HEK293 (cell line): Measurements from ENCODE around the gene CDK14.
A peak's percentile ranks its signal among the peaks of the same experiment; 100 is the strongest.
"Not testable (repeated sequence)": the region's sequence is repeated elsewhere in the genome, so short reads cannot be mapped to it uniquely, and the experiment has no call there.

Experiments
- CTCF ChIA-PET: fragments of 350-600 bp; formaldehyde crosslinking; extraction: SDS; loops from one replicate; lab custom pipeline; 2021; ENCODE audit warnings: antibody characterized with exemption; lab: Yijun Ruan, JAX
- POLR2A ChIA-PET: fragments of 300-600 bp; formaldehyde crosslinking; extraction: SDS; loops from one replicate; lab custom pipeline; 2020; ENCODE audit warnings: antibody characterized with exemption, inconsistent platforms; lab: Yijun Ruan, JAX
- H3K27ac ChIP-seq: fragments of 200-500 bp; sonication (Bioruptor generic); 2 replicates; pipeline ENCODE4 v1.5.1; 2014; ENCODE audit warnings: low read depth, low read length, control low read depth, inconsistent platforms; ENCODE audit errors: extremely low read depth
- H3K36me3 ChIP-seq, 2 experiments: fragments of 200-500 bp in 1 of 2; sonication (Bioruptor generic) in 1 of 2; 1 replicate in 1 of 2; 2 replicates in 1 of 2; pipeline ENCODE4 v1.5.1; 2014 to 2017; ENCODE audit warnings: inconsistent platforms in 2 of 2, low read length in 2 of 2; ENCODE audit not compliant: control insufficient read depth in 2 of 2, insufficient read depth in 1 of 2
- H3K4me1 ChIP-seq: fragments of 200-500 bp; sonication (Bioruptor generic); 2 replicates; pipeline ENCODE4 v1.5.1; 2014; ENCODE audit warnings: mild to moderate bottlenecking, low read length, inconsistent platforms; ENCODE audit not compliant: control insufficient read depth, insufficient read depth
- H3K4me3 ChIP-seq: 2 replicates; pipeline ENCODE4 v1.5.1; 2011; ENCODE audit warnings: low read depth, mild to moderate bottlenecking, control low read depth, low read length, moderate library complexity
- H3K9me3 ChIP-seq: fragments of 200-500 bp; sonication (Bioruptor generic); 2 replicates; pipeline ENCODE4 v1.5.1; 2014; ENCODE audit warnings: low read depth, low read length, inconsistent platforms; ENCODE audit not compliant: control insufficient read depth, insufficient read depth
- KLF10 ChIP-seq: fragments of 450-650 bp; IDR thresholded peaks from 2 replicates; pipeline ENCODE4 v1.5.1; 2018; ENCODE audit warnings: missing biosample characterization, mild to moderate bottlenecking, missing genetic modification characterization
- MEIS1 ChIP-seq: sonication (generic); formaldehyde crosslinking; IDR thresholded peaks from 2 replicates; pipeline ENCODE4 v1.8.1; 2022; ENCODE audit warnings: missing genetic modification reagents, mild to moderate bottlenecking, borderline replicate concordance
- RBAK ChIP-seq: fragments of 450-650 bp; formaldehyde crosslinking; IDR thresholded peaks from 2 replicates; pipeline ENCODE4 v1.5.1; 2016; ENCODE audit warnings: missing biosample characterization, missing genetic modification characterization
- SCRT1 ChIP-seq: fragments of 450-650 bp; formaldehyde crosslinking; IDR thresholded peaks from 2 replicates; pipeline ENCODE4 v1.5.1; 2016; ENCODE audit warnings: missing biosample characterization, missing genetic modification characterization, borderline replicate concordance
- ZBTB21 ChIP-seq: fragments of 450-650 bp; formaldehyde crosslinking; IDR thresholded peaks from 2 replicates; pipeline ENCODE4 v1.5.1; 2017; ENCODE audit warnings: missing biosample characterization, missing genetic modification characterization
- ZIC2 ChIP-seq: fragments of 450-650 bp; formaldehyde crosslinking; IDR thresholded peaks from 2 replicates; pipeline ENCODE4 v1.5.1; 2016; ENCODE audit warnings: missing biosample characterization, missing genetic modification characterization
- ZNF16 ChIP-seq: fragments of 450-650 bp; formaldehyde crosslinking; IDR thresholded peaks from 2 replicates; pipeline ENCODE4 v1.5.1; 2016; ENCODE audit warnings: low read depth, missing biosample characterization, missing genetic modification characterization
- ZNF19 ChIP-seq: fragments of 450-650 bp; formaldehyde crosslinking; IDR thresholded peaks from 2 replicates; pipeline ENCODE4; 2016; ENCODE audit warnings: missing biosample characterization, missing genetic modification characterization, low read depth
- ZNF274 ChIP-seq, 2 experiments: fragments of 200-500 bp in 1 of 2; fragments of 450-650 bp in 1 of 2; sonication (Bioruptor generic) in 1 of 2; formaldehyde crosslinking in 1 of 2; IDR thresholded peaks; 2 replicates each; pipeline versions ENCODE4 v1.5.1 to v1.6.1; 2014 to 2016; ENCODE audit warnings: borderline replicate concordance in 1 of 2, inconsistent platforms in 1 of 2, low read length in 1 of 2, missing biosample characterization in 1 of 2, missing genetic modification characterization in 1 of 2
- ZNF404 ChIP-seq: fragments of 450-650 bp; formaldehyde crosslinking; IDR thresholded peaks from 2 replicates; pipeline ENCODE4 v1.5.1; 2017; ENCODE audit warnings: missing biosample characterization, missing genetic modification characterization
- ZNF544 ChIP-seq: fragments of 450-650 bp; formaldehyde crosslinking; IDR thresholded peaks from 2 replicates; pipeline ENCODE4 v1.5.0; 2017; ENCODE audit warnings: missing biosample characterization, missing genetic modification characterization
- ZNF549 ChIP-seq: fragments of 450-650 bp; IDR thresholded peaks from 2 replicates; pipeline ENCODE4 v1.5.1; 2018; ENCODE audit warnings: missing biosample characterization, missing genetic modification characterization, mild to moderate bottlenecking, inconsistent platforms, moderate library complexity
- ZNF560 ChIP-seq: fragments of 450-650 bp; formaldehyde crosslinking; IDR thresholded peaks from 2 replicates; pipeline ENCODE4 v1.5.1; 2017; ENCODE audit warnings: missing biosample characterization, missing genetic modification characterization, borderline replicate concordance
- ZNF701 ChIP-seq: fragments of 450-650 bp; formaldehyde crosslinking; IDR thresholded peaks from 2 replicates; pipeline ENCODE4 v1.5.1; 2016; ENCODE audit warnings: missing biosample characterization, missing genetic modification characterization
- TF ChIP-seq, protein P1 (sequence below): fragments of 450-650 bp; formaldehyde crosslinking; IDR thresholded peaks from 2 replicates; pipeline ENCODE4 v1.5.1; 2016; ENCODE audit warnings: missing biosample characterization, missing genetic modification characterization
- TF ChIP-seq, protein P2 (sequence below): fragments of 450-650 bp; formaldehyde crosslinking; IDR thresholded peaks from 2 replicates; pipeline ENCODE4 v1.5.1; 2017; ENCODE audit warnings: missing biosample characterization, missing genetic modification characterization
- TF ChIP-seq, protein P3 (sequence below): fragments of 450-650 bp; formaldehyde crosslinking; IDR thresholded peaks from 2 replicates; pipeline ENCODE4 v1.5.1; 2017; ENCODE audit warnings: missing biosample characterization, mild to moderate bottlenecking, missing genetic modification characterization, moderate library complexity
- TF ChIP-seq, protein P4 (sequence below): fragments of 450-650 bp; formaldehyde crosslinking; IDR thresholded peaks from 2 replicates; pipeline ENCODE4 v1.5.1; 2016; ENCODE audit warnings: missing biosample characterization, missing genetic modification characterization, borderline replicate concordance
- TF ChIP-seq, protein P5 (sequence below): fragments of 450-650 bp; formaldehyde crosslinking; IDR thresholded peaks from 2 replicates; pipeline ENCODE4 v1.5.1; 2016; ENCODE audit warnings: missing biosample characterization, missing genetic modification characterization
- TF ChIP-seq, protein P6 (sequence below): fragments of 450-650 bp; formaldehyde crosslinking; optimal IDR thresholded peaks from 2 replicates; pipeline ENCODE3; 2016; ENCODE audit warnings: missing biosample characterization, mild to moderate bottlenecking, missing genetic modification characterization

The CDK14 gene

DNA sequence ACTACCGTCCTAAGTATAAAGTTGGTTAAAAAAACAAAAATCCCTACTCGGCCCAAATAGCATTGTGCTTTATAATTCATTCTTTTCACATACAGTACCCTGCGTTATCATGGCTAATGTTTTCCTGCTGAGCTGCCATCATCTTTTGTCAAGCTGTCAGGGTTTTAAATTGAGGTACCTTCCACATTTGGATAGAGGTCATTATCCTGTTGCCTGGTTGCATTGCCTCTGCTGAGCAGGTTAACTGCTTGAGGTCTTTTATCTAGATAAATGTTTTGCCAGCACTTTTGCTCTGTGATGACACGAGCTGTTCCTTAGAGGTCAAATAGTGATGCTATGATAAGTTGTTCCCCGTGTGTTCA, 573.7 kb downstream of the CDK14 start:
- TF ChIP-seq, protein P1, sequence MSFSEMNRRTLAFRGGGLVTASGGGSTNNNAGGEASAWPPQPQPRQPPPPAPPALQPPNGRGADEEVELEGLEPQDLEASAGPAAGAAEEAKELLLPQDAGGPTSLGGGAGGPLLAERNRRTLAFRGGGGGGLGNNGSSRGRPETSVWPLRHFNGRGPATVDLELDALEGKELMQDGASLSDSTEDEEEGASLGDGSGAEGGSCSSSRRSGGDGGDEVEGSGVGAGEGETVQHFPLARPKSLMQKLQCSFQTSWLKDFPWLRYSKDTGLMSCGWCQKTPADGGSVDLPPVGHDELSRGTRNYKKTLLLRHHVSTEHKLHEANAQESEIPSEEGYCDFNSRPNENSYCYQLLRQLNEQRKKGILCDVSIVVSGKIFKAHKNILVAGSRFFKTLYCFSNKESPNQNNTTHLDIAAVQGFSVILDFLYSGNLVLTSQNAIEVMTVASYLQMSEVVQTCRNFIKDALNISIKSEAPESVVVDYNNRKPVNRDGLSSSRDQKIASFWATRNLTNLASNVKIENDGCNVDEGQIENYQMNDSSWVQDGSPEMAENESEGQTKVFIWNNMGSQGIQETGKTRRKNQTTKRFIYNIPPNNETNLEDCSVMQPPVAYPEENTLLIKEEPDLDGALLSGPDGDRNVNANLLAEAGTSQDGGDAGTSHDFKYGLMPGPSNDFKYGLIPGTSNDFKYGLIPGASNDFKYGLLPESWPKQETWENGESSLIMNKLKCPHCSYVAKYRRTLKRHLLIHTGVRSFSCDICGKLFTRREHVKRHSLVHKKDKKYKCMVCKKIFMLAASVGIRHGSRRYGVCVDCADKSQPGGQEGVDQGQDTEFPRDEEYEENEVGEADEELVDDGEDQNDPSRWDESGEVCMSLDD, result no peak
- TF ChIP-seq RBAK (no peak), ZNF544 (no peak), KLF10 (no peak), SCRT1 (tag by site-specific recombination) (no peak), ZNF404 (no peak), ZIC2 (tag by site-specific recombination) (0 out of 2 replicates have a peak, but pooled peaks have one; percentile 17), ZNF560 (tag by site-specific recombination) (no peak)
- TF ChIP-seq, protein P2, sequence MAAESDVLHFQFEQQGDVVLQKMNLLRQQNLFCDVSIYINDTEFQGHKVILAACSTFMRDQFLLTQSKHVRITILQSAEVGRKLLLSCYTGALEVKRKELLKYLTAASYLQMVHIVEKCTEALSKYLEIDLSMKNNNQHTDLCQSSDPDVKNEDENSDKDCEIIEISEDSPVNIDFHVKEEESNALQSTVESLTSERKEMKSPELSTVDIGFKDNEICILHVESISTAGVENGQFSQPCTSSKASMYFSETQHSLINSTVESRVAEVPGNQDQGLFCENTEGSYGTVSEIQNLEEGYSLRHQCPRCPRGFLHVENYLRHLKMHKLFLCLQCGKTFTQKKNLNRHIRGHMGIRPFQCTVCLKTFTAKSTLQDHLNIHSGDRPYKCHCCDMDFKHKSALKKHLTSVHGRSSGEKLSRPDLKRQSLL (tag by site-specific recombination), result no peak
- Histone ChIP-seq H3K4me1 (no peaks in the 10 kb centered on the region), H3K4me3 (no peak overlapping the region), H3K9me3 (no peaks in the 10 kb centered on the region), H3K36me3 (no peaks in the 10 kb centered on the region), H3K27ac (no peak overlapping the region)
- ChIA-PET CTCF (no interaction called here), POLR2A (no interaction called here)

DNA sequence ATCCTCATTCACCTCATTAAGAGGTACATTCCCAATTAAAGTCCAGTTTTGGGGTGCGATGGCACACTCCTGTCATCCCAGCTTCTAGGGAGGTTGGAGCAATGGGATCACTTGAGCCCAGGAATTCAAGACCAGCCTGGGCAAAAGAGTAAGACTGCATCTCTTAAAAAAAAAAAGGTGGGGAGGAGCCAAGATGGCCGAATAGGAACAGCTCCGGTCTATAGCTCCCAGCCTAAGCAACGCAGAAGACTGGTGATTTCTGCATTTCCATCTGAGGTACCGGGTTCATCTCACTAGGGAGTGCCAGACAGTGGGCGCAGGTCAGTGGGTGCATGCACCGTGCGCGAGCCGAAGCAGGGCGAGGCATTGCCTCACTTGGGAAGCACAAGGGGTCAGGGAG, 577.1 kb downstream of the CDK14 start:
- H3K9me3 ChIP-seq, H3K27ac ChIP-seq, H3K36me3 ChIP-seq, H3K4me3 ChIP-seq, CTCF ChIA-PET, H3K4me1 ChIP-seq, POLR2A ChIA-PET: not testable (repeated sequence)

DNA sequence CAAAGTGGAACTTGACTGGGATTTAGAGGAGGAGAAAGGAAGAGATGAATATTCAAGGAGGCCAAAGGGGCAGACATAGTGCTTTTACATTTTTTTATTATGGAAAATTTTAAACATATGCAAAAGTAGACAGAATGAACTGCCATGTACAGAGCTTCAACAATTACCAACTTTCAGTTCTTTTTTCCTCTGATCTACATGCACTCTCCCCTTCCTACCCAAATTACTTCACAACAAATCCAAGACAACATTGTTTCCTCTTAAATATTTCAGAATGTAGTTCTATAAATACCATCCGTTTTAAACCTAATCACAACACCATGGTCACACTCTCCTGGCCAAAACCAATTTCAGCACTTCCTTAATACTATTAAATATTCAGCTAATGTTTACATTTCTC, 584.6 kb downstream of the CDK14 start:
- no peaks in the 10 kb centered on the region for H3K9me3 ChIP-seq
- ChIA-PET CTCF (interaction anchor here (0.6 kb wide), 1 partner anchor 712 kb away, joined by 4 read pairs; no protein-coding TSS in a partner anchor), POLR2A (no interaction called here)
- H3K4me3 ChIP-seq, result no peak overlapping the region
- H3K27ac ChIP-seq, result no peak overlapping the region
- H3K4me1 ChIP-seq, result 0 out of 2 replicates have a peak, but pooled peaks cover 2% of the 10 kb centered on the region
- no peaks in the 10 kb centered on the region for H3K36me3 ChIP-seq
- TF ChIP-seq, protein P3, sequence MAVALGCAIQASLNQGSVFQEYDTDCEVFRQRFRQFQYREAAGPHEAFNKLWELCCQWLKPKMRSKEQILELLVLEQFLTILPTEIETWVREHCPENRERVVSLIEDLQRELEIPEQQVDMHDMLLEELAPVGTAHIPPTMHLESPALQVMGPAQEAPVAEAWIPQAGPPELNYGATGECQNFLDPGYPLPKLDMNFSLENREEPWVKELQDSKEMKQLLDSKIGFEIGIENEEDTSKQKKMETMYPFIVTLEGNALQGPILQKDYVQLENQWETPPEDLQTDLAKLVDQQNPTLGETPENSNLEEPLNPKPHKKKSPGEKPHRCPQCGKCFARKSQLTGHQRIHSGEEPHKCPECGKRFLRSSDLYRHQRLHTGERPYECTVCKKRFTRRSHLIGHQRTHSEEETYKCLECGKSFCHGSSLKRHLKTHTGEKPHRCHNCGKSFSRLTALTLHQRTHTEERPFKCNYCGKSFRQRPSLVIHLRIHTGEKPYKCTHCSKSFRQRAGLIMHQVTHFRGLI (tag by site-specific recombination), result no peak
- TF ChIP-seq ZNF701 (tag by site-specific recombination), result no peak
- no peak for TF ChIP-seq MEIS1 (CRISPR knock-in tag)
- TF ChIP-seq ZNF19 (tag by site-specific recombination), result no peak
- no peak for TF ChIP-seq ZBTB21 (tag by site-specific recombination)
- TF ChIP-seq ZNF274 (IDR thresholded peaks at IDR 0.05; ENCODE audit: low read length), result no peak
- no peak for TF ChIP-seq ZNF274 (tag by site-specific recombination; IDR thresholded peaks at IDR 0.05; ENCODE audit: borderline replicate concordance)
- TF ChIP-seq, protein P4, sequence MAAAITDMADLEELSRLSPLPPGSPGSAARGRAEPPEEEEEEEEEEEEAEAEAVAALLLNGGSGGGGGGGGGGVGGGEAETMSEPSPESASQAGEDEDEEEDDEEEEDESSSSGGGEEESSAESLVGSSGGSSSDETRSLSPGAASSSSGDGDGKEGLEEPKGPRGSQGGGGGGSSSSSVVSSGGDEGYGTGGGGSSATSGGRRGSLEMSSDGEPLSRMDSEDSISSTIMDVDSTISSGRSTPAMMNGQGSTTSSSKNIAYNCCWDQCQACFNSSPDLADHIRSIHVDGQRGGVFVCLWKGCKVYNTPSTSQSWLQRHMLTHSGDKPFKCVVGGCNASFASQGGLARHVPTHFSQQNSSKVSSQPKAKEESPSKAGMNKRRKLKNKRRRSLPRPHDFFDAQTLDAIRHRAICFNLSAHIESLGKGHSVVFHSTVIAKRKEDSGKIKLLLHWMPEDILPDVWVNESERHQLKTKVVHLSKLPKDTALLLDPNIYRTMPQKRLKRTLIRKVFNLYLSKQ (tag by site-specific recombination), result no peak
- TF ChIP-seq, protein P5, sequence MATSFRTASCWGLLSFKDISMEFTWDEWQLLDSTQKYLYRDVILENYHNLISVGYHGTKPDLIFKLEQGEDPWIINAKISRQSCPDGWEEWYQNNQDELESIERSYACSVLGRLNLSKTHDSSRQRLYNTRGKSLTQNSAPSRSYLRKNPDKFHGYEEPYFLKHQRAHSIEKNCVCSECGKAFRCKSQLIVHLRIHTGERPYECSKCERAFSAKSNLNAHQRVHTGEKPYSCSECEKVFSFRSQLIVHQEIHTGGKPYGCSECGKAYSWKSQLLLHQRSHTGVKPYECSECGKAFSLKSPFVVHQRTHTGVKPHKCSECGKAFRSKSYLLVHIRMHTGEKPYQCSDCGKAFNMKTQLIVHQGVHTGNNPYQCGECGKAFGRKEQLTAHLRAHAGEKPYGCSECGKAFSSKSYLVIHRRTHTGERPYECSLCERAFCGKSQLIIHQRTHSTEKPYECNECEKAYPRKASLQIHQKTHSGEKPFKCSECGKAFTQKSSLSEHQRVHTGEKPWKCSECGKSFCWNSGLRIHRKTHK, result no peak
- TF ChIP-seq, protein P6, sequence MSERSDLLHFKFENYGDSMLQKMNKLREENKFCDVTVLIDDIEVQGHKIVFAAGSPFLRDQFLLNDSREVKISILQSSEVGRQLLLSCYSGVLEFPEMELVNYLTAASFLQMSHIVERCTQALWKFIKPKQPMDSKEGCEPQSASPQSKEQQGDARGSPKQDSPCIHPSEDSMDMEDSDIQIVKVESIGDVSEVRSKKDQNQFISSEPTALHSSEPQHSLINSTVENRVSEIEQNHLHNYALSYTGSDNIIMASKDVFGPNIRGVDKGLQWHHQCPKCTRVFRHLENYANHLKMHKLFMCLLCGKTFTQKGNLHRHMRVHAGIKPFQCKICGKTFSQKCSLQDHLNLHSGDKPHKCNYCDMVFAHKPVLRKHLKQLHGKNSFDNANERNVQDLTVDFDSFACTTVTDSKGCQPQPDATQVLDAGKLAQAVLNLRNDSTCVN (tag by site-specific recombination), result no peak
- no peak for TF ChIP-seq ZNF16 (tag by site-specific recombination)
- no peak for TF ChIP-seq ZNF549 (tag by site-specific recombination)
